AG04450 (cell line): ENCODE measurements around the gene EPHB2. TPM values are rescaled to one million over a fixed set of nuclear protein-coding genes. Genes with fewer than 3 reads are reported as not detected.
A peak's percentile ranks its signal among the peaks of the same experiment; 100 is the strongest.
"Not testable (repeated sequence)": the region's sequence is repeated elsewhere in the genome, so short reads cannot be mapped to it uniquely, and the experiment has no call there.

Source experiments
- CTCF ChIA-PET: fragments of 300-600, 350-600 bp; formaldehyde crosslinking; extraction: SDS; loops from one replicate; lab custom pipeline; 2022; ENCODE audit warnings: antibody characterized with exemption, inconsistent platforms; lab: Charles Lee
- POLR2A ChIA-PET: fragments of 350-600 bp; formaldehyde crosslinking; extraction: SDS; loops from one replicate; lab custom pipeline; 2021; ENCODE audit warnings: antibody characterized with exemption, inconsistent platforms; lab: Yijun Ruan, JAX
- DNase-seq: peaks from one replicate; pipeline ENCODE4 v3.0.0-alpha.2; 2011; ENCODE audit warnings: low read depth, low spot score
- H3K27ac ChIP-seq: one replicate; pipeline ENCODE4 v1.5.1; 2012; ENCODE audit warnings: low read depth, low read length, control low read depth
- H3K27me3 ChIP-seq: one replicate; pipeline ENCODE4 v1.6.0; 2012; ENCODE audit warnings: low read length; ENCODE audit not compliant: control insufficient read depth, insufficient read depth
- H3K4me3 ChIP-seq: 2 replicates; pipeline ENCODE4 v1.5.1; 2011; ENCODE audit warnings: mild to moderate bottlenecking, low read depth, low read length, control low read depth
- H3K9me3 ChIP-seq: 2 replicates; pipeline ENCODE4 v1.5.1; 2012; ENCODE audit warnings: low read length; ENCODE audit not compliant: control insufficient read depth, insufficient read depth
- polyA plus RNA-seq: library from polyadenylated mRNA; depleted of rRNA; stranded (reverse); fragments of >200 nt; gene quantifications from 2 replicates; pipeline ENCODE4 v1.2.3, GENCODE V29; 2011
- TF ChIP-seq, protein P1 (sequence below): IDR thresholded peaks from 2 replicates; pipeline ENCODE4 v1.5.1; 2011; ENCODE audit warnings: low read depth, low read length, control low read depth, inconsistent platforms

EPHB2 gene
- polyA plus RNA-seq, 1 experiment: 30.9 TPM

DNA sequence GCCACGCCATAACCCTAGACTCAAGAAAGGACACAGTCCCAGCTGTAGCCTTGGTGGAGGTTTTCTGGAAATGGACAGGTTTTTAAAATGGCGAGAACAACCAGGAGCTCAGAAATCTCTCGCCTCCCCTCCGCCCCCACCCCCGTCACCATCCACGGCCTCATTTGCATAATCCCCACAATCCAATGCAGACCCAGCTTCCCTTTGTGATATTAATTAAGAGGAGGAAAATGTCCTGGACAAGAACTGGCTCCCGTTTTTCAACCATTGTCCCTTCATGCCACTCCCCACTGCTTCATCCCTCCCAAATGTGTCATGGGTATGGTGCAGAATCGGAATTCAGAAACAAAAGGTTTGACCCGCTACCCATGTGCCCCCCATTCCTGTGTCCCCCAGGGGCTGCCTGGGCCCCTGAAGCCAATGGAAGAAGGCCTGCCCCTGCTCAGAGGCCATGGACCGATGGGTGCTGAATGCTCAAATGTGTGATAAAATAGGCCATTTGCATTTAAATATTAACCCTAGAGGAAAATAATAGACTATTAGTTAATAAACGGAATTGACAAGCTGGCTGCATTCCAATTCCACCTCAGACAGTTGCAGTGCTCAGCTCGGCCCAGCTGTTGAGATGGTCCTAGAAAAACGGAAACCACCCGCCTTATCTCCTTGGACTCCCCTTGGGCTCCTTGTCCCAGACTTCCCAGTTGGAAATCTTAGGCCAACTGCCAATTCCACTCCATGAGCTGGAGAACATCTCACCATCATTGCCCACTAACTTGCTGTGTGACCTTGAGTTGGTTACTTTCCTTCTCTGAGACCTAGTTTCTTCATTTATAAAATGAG is 10.7 kb upstream of the EPHB2 start:
- Histone ChIP-seq H3K4me3 (no peak overlapping the region), H3K9me3 (no peaks in the 10 kb centered on the region), H3K27me3 (no peaks in the 10 kb centered on the region), H3K27ac (no peak overlapping the region)
- TF ChIP-seq, protein P1, sequence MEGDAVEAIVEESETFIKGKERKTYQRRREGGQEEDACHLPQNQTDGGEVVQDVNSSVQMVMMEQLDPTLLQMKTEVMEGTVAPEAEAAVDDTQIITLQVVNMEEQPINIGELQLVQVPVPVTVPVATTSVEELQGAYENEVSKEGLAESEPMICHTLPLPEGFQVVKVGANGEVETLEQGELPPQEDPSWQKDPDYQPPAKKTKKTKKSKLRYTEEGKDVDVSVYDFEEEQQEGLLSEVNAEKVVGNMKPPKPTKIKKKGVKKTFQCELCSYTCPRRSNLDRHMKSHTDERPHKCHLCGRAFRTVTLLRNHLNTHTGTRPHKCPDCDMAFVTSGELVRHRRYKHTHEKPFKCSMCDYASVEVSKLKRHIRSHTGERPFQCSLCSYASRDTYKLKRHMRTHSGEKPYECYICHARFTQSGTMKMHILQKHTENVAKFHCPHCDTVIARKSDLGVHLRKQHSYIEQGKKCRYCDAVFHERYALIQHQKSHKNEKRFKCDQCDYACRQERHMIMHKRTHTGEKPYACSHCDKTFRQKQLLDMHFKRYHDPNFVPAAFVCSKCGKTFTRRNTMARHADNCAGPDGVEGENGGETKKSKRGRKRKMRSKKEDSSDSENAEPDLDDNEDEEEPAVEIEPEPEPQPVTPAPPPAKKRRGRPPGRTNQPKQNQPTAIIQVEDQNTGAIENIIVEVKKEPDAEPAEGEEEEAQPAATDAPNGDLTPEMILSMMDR: no peak
- POLR2A ChIA-PET: no interaction called here
- DNase-seq: no peak
- CTCF ChIA-PET: interaction anchor here (1.4 kb wide), 1 partner anchor 74 kb away, joined by 3 read pairs; no protein-coding TSS in a partner anchor

DNA sequence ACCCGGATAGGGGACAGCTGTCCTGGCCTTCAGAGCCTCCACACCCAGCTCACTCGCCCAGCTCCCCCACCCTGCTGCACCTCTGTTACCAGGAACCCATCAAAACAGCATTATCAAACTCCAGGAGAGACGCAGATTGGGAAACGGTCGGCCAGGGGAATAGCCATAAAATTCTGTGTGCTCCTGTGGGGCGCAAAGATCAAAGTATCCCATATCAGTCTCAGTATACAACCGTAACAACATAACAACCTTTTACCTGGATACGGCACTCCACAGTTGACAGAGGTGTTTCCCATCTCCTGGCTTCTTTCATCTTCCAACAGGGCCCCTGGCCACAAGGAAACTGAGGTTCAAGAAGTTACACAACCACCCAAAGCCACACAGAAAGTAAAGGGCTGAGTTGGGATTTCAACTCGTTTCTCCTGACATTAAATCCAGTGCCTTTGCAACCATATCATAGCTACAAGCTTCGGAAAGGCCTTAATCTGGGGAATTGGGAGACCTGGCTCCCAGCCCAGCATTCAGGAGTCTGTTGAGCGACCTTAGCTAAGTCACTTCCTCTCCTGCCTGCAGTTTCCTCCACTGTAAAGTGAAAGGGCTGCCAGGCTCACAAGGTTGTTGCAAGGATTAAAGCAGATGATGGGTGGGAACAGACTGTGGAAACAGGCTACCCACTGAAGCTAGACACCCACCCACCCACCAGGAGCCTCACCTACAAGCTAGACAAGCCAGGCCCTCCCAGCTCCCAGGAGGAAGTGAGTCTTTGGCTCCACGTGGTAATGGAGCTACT is 8.1 kb upstream of the EPHB2 start:
- ChIA-PET POLR2A (no interaction called here), CTCF (interaction anchor here (0.9 to 6.1 kb wide), 7 partner anchors 11 to 262 kb away, joined by 3 to 74 read pairs (median 18); no protein-coding TSS in a partner anchor)
- TF ChIP-seq, protein P1: no peak
- H3K9me3 ChIP-seq: no peaks in the 10 kb centered on the region
- H3K4me3 ChIP-seq: no peak overlapping the region
- DNase-seq: no peak
- H3K27ac ChIP-seq: no peak overlapping the region
- no peaks in the 10 kb centered on the region for H3K27me3 ChIP-seq

DNA sequence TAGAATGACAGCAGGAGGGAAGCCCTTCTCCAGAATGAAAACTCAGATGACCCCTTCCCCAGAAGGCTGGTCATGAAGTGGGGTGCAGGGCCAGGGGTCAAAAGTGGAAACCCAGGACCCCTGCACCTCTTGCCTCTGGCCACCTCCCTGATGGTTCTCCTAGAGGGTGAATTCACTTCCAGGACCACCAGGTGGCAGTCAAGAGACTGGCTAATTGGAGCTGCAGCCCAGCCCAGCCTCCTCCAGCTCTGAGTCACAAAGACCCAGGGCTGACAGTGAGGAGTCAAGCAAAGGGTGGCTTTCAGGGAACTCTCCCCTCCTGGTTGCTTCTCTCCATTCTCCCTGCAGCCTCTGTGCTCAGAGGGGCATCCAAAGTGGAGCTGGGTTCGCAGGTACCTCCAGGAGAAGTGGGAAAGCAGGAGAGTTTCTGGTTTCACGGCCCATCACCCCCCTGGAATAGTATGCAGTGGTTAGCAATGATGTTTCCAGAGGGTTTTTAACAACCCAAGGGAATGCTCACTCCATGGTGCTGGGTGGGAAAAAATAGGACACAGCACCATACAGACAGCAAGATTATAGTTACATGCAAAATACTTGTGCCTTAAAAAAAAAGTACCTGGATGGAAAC is 6.1 kb upstream of the EPHB2 start:
- H3K27ac ChIP-seq: no peak overlapping the region
- peak; percentile 59 for DNase-seq
- H3K9me3 ChIP-seq: no peaks in the 10 kb centered on the region
- no peak overlapping the region for H3K4me3 ChIP-seq
- ChIA-PET CTCF (interaction anchor here (0.6 to 6.1 kb wide), 58 partner anchors 8 to 1031 kb away, joined by 3 to 74 read pairs (median 5); partner anchors contain the start of gene LACTBL1), POLR2A (no interaction called here)
- TF ChIP-seq, protein P1: peak; percentile 96
- H3K27me3 ChIP-seq: no peaks in the 10 kb centered on the region

DNA sequence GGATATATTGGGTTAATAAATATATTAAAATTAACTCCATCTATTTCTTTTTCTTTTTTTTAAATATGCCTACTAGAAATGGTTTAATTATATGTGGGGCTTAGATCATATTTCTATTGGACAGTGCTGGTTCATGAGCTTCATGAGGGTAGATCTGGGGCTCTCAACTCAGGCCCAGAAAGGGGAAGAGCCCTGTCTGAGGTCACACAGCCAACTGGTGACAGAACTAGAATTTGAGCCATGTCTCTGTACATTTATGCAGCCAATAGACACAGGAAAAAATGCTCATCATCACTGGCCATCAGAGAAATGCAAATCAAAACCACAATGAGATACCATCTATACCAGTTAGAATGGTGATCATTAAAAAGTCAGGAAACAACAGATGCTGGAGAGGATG is 5.1 kb upstream of the EPHB2 start:
- no peak for DNase-seq
- Histone ChIP-seq H3K27ac (no peak overlapping the region), H3K9me3 (no peaks in the 10 kb centered on the region), H3K4me3 (no peak overlapping the region), H3K27me3 (no peaks in the 10 kb centered on the region)
- ChIA-PET POLR2A (no interaction called here), CTCF (interaction anchor here (1.1 to 6.1 kb wide), 14 partner anchors 14 to 335 kb away, joined by 3 to 74 read pairs (median 7); no protein-coding TSS in a partner anchor)
- TF ChIP-seq, protein P1: no peak

DNA sequence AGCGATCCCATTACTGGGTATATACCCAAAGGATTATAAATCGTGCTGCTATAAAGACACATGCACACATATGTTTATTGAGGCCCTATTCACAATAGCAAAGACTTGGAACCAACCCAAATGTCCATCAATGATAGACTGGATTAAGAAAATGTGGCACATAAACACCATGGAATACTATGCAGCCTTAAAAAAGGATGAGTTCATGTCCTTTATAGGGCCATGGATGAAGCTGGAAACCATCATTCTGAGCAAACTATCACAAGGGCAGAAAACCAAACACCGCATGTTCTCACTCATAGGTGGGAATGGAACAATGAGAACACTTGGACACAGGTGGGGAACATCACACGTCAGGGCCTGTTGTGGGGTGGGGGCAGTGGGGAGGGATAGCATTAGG is 4.5 kb upstream of the EPHB2 start:
- H3K27ac ChIP-seq, DNase-seq, H3K27me3 ChIP-seq, POLR2A ChIA-PET, H3K4me3 ChIP-seq, H3K9me3 ChIP-seq: not testable (repeated sequence)
- CTCF ChIA-PET: interaction anchor here (1.0 to 6.1 kb wide), 3 partner anchors 156 to 223 kb away, joined by 3 to 74 read pairs (median 66); no protein-coding TSS in a partner anchor
